Duodenal mucosa (tissue), 2 donors: ENCODE data around the gene CPPED1.
A peak's percentile ranks its signal among the peaks of the same experiment; 100 is the strongest.
"Not testable (repeated sequence)": the region's sequence is repeated elsewhere in the genome, so short reads cannot be mapped to it uniquely, and the experiment has no call there.

Source experiments
- H3K27ac ChIP-seq: one replicate; pipeline ENCODE4 v1.7.0; 2013; ENCODE audit warnings: low read depth, low read length
- H3K27me3 ChIP-seq, 2 donors: one replicate each; pipeline ENCODE4 v1.7.0; 2013; ENCODE audit warnings: low read length in 2 of 2, control low read depth in 1 of 2; ENCODE audit not compliant: insufficient read depth in 2 of 2, control insufficient read depth in 1 of 2
- H3K36me3 ChIP-seq, 2 donors: one replicate each; pipeline ENCODE4 v1.7.0; 2013; ENCODE audit warnings: low read length in 2 of 2, control low read depth in 1 of 2; ENCODE audit not compliant: insufficient read depth in 2 of 2, control insufficient read depth in 1 of 2
- H3K4me1 ChIP-seq, 2 donors: one replicate each; pipeline ENCODE4 v1.7.0; 2013; ENCODE audit warnings: low read length in 2 of 2, control low read depth in 1 of 2; ENCODE audit not compliant: insufficient read depth in 2 of 2, control insufficient read depth in 1 of 2
- H3K4me3 ChIP-seq, 2 donors: one replicate each; pipeline ENCODE4 v1.7.0; 2013; ENCODE audit warnings: low read length in 2 of 2, low read depth in 1 of 2
- H3K9ac ChIP-seq, 2 donors: one replicate each; pipeline ENCODE4 v1.7.0; 2013; ENCODE audit warnings: low read length in 2 of 2, low read depth in 1 of 2
- H3K9me3 ChIP-seq, 2 donors: one replicate each; pipeline ENCODE4 v1.7.0; 2013; ENCODE audit warnings: low read length in 2 of 2, control low read depth in 1 of 2; ENCODE audit not compliant: control insufficient read depth in 1 of 2

The CPPED1 gene

GRCh38 chr16:12802048-12802447, 1.6 kb downstream of the CPPED1 start:
- Histone ChIP-seq H3K9ac (no peak overlapping the region), H3K27ac (no peak overlapping the region), H3K4me1 (peaks cover 17 to 24% of the 10 kb centered on the region in 2 donors), H3K4me3 (peak overlapping the region; percentile 91 to 97), H3K27me3 (no peaks in the 10 kb centered on the region), H3K36me3 (no peaks in the 10 kb centered on the region), H3K9me3 (no peaks in the 10 kb centered on the region)

DNA sequence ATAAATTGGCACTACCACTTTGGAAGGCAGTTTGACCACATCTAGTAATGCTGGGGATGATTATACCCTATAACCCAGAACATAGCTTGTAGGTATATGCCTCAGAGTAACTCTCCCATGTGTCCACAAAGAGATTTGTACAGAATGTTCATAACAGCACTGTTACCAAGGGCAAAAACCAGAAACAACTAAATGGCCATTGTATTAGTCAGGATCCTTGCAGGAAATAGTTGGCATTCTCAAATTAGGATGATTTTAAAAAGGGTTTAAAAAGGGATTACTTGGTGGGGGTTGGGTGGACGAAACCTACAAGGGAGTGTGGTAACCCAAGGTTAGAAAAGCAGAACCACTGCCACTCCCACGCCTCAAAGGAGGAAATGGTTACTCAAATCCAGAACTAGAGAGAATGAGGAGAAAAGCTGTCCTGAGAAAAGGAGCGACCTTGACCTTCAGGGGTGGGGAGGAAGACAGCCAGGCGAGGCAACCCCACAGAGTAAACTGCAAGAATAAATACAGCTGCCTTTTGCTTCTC, 2.1 kb downstream of the CPPED1 start:
- peak overlapping the region; percentile 91 to 97 for H3K4me3 ChIP-seq
- peaks cover 17 to 24% of the 10 kb centered on the region in 2 donors for H3K4me1 ChIP-seq
- peak overlapping the region in 1 of 2 donors; percentile 18 for H3K9ac ChIP-seq
- no peaks in the 10 kb centered on the region for H3K36me3 ChIP-seq
- no peaks in the 10 kb centered on the region for H3K27me3 ChIP-seq
- no peaks in the 10 kb centered on the region for H3K9me3 ChIP-seq
- no peak overlapping the region for H3K27ac ChIP-seq

DNA sequence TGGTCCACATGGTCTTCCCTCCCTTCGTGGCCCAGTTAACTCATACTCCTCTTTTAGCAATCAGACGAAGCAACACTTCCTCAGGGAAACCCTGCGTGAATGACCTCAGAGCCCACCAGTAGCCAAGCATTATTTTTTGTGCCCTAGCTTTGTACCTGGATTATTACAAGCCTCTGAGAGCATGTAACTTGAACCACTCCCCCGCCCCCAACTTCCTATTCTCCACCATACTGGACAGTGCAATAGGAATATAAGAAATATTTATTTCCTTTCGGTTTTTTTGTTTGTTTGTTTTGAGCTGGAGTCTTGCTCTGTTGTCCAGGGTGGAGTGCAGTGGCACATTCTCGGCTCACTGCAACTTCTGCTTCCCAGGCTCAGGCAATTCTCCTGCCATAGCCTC, 2.9 kb downstream of the CPPED1 start:
- Histone ChIP-seq H3K4me3 (no peak overlapping the region), H3K4me1 (peaks cover 17 to 24% of the 10 kb centered on the region in 2 donors), H3K9me3 (no peaks in the 10 kb centered on the region), H3K9ac (no peak overlapping the region), H3K36me3 (no peaks in the 10 kb centered on the region), H3K27ac (no peak overlapping the region), H3K27me3 (no peaks in the 10 kb centered on the region)

- not testable (repeated sequence) for H3K9me3 ChIP-seq, H3K27ac ChIP-seq, H3K27me3 ChIP-seq, H3K9ac ChIP-seq, H3K4me3 ChIP-seq, H3K36me3 ChIP-seq
- peaks cover 17 to 24% of the 10 kb centered on the region in 2 donors for H3K4me1 ChIP-seq
Observed at GRCh38 chr16:12799996-12800395, 3.7 kb downstream of the CPPED1 start.

GRCh38 chr16:12798846-12799245, 4.8 kb downstream of the CPPED1 start:
- H3K27ac ChIP-seq = no peak overlapping the region
- H3K4me3 ChIP-seq = no peak overlapping the region

DNA sequence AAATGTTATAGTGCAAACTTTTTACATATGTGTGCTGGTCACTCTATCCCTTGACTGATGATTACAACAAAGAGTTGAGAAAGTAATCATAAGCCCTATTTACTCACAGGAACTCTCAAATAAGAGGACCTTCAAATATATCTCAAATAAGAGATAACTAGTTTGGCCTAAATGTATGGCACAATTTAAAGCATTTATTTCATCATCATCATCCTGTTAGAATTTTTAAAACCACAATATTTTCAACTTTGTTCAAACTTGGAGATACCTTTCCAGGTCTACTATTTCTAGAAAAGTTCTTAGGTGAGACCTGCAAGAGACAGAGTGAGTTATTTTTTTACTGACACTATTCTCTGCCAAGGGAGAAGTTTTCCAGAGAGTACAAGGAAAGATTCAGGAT, 5.5 kb downstream of the CPPED1 start:
- no peaks in the 10 kb centered on the region for H3K9me3 ChIP-seq
- no peaks in the 10 kb centered on the region for H3K27me3 ChIP-seq
- no peak overlapping the region for H3K27ac ChIP-seq
- H3K4me1 ChIP-seq = peaks cover 16 to 18% of the 10 kb centered on the region in 2 donors
- no peaks in the 10 kb centered on the region for H3K36me3 ChIP-seq
- no peak overlapping the region for H3K4me3 ChIP-seq
- no peak overlapping the region for H3K9ac ChIP-seq

More at GRCh38 chr16:12798846-12799245, 4.8 kb downstream of the CPPED1 start:
- no peak overlapping the region for H3K9ac ChIP-seq
- no peaks in the 10 kb centered on the region for H3K9me3 ChIP-seq
- no peaks in the 10 kb centered on the region for H3K27me3 ChIP-seq
- peaks cover 17 to 19% of the 10 kb centered on the region in 2 donors for H3K4me1 ChIP-seq
- H3K36me3 ChIP-seq = no peaks in the 10 kb centered on the region

GRCh38 chr16:12796498-12796897, 7.2 kb downstream of the CPPED1 start:
- Histone ChIP-seq H3K36me3 (no peaks in the 10 kb centered on the region), H3K4me3 (no peak overlapping the region), H3K9ac (no peak overlapping the region), H3K9me3 (no peaks in the 10 kb centered on the region), H3K4me1 (peaks cover under 1 to 2% of the 10 kb centered on the region in 2 donors), H3K27me3 (no peaks in the 10 kb centered on the region), H3K27ac (no peak overlapping the region)

GRCh38 chr16:12794486-12795387, 8.9 kb downstream of the CPPED1 start:
- no peak overlapping the region for H3K27ac ChIP-seq

DNA sequence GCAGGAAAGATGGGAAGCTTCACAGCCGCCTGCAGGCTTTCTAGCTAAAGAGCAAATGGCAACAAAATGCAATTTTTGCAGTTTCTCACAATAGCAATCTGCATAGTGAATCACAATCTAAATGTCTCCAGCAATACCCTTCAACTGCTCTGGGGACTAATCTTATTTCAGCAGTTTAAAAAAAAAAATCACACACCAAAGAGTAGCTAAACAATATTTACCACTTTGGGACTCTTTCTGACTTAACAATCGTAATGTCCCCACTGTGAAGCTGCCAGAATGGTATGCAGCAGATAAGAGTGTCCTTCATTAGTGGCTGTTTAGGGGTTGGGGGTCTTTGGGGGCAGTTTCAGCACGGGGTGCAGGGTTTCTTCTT, 9.8 kb downstream of the CPPED1 start:
- peaks cover 0 to 3% of the 10 kb centered on the region in 2 donors for H3K36me3 ChIP-seq
- H3K27me3 ChIP-seq = no peaks in the 10 kb centered on the region
- H3K9me3 ChIP-seq = no peaks in the 10 kb centered on the region
- no peak overlapping the region for H3K9ac ChIP-seq
- H3K4me1 ChIP-seq = no peaks in the 10 kb centered on the region
- no peak overlapping the region for H3K4me3 ChIP-seq
- no peak overlapping the region for H3K27ac ChIP-seq

More at GRCh38 chr16:12794486-12795387, 8.9 kb downstream of the CPPED1 start:
- H3K4me1 ChIP-seq = no peaks in the 10 kb centered on the region
- no peaks in the 10 kb centered on the region for H3K27me3 ChIP-seq
- H3K36me3 ChIP-seq = no peaks in the 10 kb centered on the region
- H3K9me3 ChIP-seq = no peaks in the 10 kb centered on the region
- H3K9ac ChIP-seq = no peak overlapping the region
- H3K4me3 ChIP-seq = no peak overlapping the region

- H3K36me3 ChIP-seq = peaks cover under 1 to 4% of the 10 kb centered on the region in 2 donors
- H3K4me1 ChIP-seq = no peaks in the 10 kb centered on the region
- H3K4me3 ChIP-seq = no peak overlapping the region
- H3K9me3 ChIP-seq = peaks cover 0 to under 1% of the 10 kb centered on the region in 2 donors
- no peak overlapping the region for H3K27ac ChIP-seq
- no peak overlapping the region for H3K9ac ChIP-seq
- H3K27me3 ChIP-seq = no peaks in the 10 kb centered on the region
Observed at GRCh38 chr16:12793120-12793864, 10.4 kb downstream of the CPPED1 start.
